ENCODE measurements around the gene FCF1. TPM values are rescaled to one million over a fixed set of nuclear protein-coding genes. Genes with fewer than 3 reads are reported as not detected.

Gene FCF1
- total RNA-seq, 1 experiment from 2014 or later: 58.0 TPM

DNA sequence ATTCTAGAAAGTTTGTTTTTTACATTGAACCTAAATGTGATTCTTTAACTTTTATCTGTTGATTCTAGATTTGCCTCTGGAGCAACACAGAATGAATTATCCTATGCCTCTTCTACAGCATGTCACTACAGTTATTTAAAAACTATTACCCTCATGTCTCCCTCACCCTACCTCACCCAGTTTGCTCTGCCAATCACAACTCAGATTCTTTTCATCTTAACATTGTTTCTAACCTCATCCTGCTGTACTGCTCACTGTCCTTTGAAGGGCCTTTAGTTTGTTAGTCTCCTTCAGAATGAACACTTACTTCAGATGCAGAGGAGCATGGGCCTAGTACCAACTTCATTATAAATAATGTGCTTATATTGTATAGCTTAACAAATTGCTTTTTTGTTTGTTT is 71.7 kb downstream of the FCF1 start:
- CTCF ChIA-PET: no interaction called here
- no peak overlapping the region for H3K4me3 Mint-ChIP-seq (ENCODE audit: low read depth, unreplicated experiment)
- H3K4me1 Mint-ChIP-seq (ENCODE audit: low read depth, unreplicated experiment): no peaks in the 10 kb centered on the region
- no TSS peak for BruUV-seq (replicated peaks)
- H3K27me3 Mint-ChIP-seq (ENCODE audit: unreplicated experiment): no peaks in the 10 kb centered on the region
- DNase-seq: no peak
- no peaks in the 10 kb centered on the region for H3K9me3 Mint-ChIP-seq (ENCODE audit: low read depth, unreplicated experiment)
- H3K36me3 Mint-ChIP-seq (ENCODE audit: insufficient read depth, unreplicated experiment): peaks cover 38% of the 10 kb centered on the region
- no peak overlapping the region for H3K27ac Mint-ChIP-seq (ENCODE audit: unreplicated experiment)
- TF ChIP-seq, protein P1, sequence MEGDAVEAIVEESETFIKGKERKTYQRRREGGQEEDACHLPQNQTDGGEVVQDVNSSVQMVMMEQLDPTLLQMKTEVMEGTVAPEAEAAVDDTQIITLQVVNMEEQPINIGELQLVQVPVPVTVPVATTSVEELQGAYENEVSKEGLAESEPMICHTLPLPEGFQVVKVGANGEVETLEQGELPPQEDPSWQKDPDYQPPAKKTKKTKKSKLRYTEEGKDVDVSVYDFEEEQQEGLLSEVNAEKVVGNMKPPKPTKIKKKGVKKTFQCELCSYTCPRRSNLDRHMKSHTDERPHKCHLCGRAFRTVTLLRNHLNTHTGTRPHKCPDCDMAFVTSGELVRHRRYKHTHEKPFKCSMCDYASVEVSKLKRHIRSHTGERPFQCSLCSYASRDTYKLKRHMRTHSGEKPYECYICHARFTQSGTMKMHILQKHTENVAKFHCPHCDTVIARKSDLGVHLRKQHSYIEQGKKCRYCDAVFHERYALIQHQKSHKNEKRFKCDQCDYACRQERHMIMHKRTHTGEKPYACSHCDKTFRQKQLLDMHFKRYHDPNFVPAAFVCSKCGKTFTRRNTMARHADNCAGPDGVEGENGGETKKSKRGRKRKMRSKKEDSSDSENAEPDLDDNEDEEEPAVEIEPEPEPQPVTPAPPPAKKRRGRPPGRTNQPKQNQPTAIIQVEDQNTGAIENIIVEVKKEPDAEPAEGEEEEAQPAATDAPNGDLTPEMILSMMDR (IDR thresholded peaks at IDR 0.05; ENCODE audit: unreplicated experiment): no peak
- intact Hi-C loops (cut with micrococcal nuclease; ENCODE audit: unreplicated experiment): no loop called here

- H3K9me3 Mint-ChIP-seq (ENCODE audit: low read depth, unreplicated experiment): no peaks in the 10 kb centered on the region
Observed at GRCh38 chr14:74785056-74785613, 72.2 kb downstream of the FCF1 start.

GRCh38 chr14:74786796-74787315 is 73.9 kb downstream of the FCF1 start:
- CTCF ChIA-PET: no interaction called here
- Mint-ChIP-seq H3K9me3 (ENCODE audit: low read depth, unreplicated experiment) (no peaks in the 10 kb centered on the region), H3K36me3 (ENCODE audit: insufficient read depth, unreplicated experiment) (peaks cover 32% of the 10 kb centered on the region), H3K4me3 (ENCODE audit: low read depth, unreplicated experiment) (no peak overlapping the region), H3K4me1 (ENCODE audit: low read depth, unreplicated experiment) (no peaks in the 10 kb centered on the region), H3K27ac (ENCODE audit: unreplicated experiment) (no peak overlapping the region), H3K27me3 (ENCODE audit: unreplicated experiment) (no peaks in the 10 kb centered on the region)
- TF ChIP-seq, protein P1 (IDR thresholded peaks at IDR 0.05; ENCODE audit: unreplicated experiment): no peak
- intact Hi-C loops (cut with micrococcal nuclease; ENCODE audit: unreplicated experiment): no loop called here
- BruUV-seq (replicated peaks): no TSS peak
- DNase-seq: no peak

More at GRCh38 chr14:74785056-74785613, 72.2 kb downstream of the FCF1 start:
- Mint-ChIP-seq H3K27me3 (ENCODE audit: unreplicated experiment) (no peaks in the 10 kb centered on the region), H3K4me1 (ENCODE audit: low read depth, unreplicated experiment) (no peaks in the 10 kb centered on the region), H3K36me3 (ENCODE audit: insufficient read depth, unreplicated experiment) (peaks cover 38% of the 10 kb centered on the region), H3K4me3 (ENCODE audit: low read depth, unreplicated experiment) (no peak overlapping the region), H3K27ac (ENCODE audit: unreplicated experiment) (no peak overlapping the region)
- TF ChIP-seq, protein P1 (IDR thresholded peaks at IDR 0.05; ENCODE audit: unreplicated experiment): no peak
- BruUV-seq (replicated peaks): no TSS peak
- no peak for DNase-seq
- intact Hi-C loops (cut with micrococcal nuclease; ENCODE audit: unreplicated experiment): no loop called here
- CTCF ChIA-PET: no interaction called here

Other genes with a start within 250 kb of the FCF1 start
- gene NPC2, start 219.8 kb upstream of the FCF1 start, total RNA-seq (2022): 122 and 142 TPM in 2 replicates
- gene ISCA2, start 219.4 kb upstream of the FCF1 start, total RNA-seq (2022): 23.7 and 26.9 TPM in 2 replicates
- gene LTBP2, start 100.9 kb upstream of the FCF1 start, total RNA-seq (2022): 1.3 and 4.3 TPM in 2 replicates
- 31.9 and 40.3 TPM in 2 replicates for gene AREL1, start 64 bp upstream of the FCF1 start, total RNA-seq (2022)
- gene YLPM1, start 50.2 kb downstream of the FCF1 start, total RNA-seq (2022): 66.5 and 67.5 TPM in 2 replicates
- not detected in 2 replicates for gene PROX2, start 163.0 kb downstream of the FCF1 start, total RNA-seq (2022)
- 84.2 and 89.1 TPM in 2 replicates for gene DLST, start 168.8 kb downstream of the FCF1 start, total RNA-seq (2022)
- 16.4 and 18.5 TPM in 2 replicates for gene RPS6KL1, start 210.1 kb downstream of the FCF1 start, total RNA-seq (2022)
- gene PGF, start 242.5 kb downstream of the FCF1 start, total RNA-seq (2022): 1.2 and 2.1 TPM in 2 replicates